ENCODE measurements around the gene PTPRG. TPM values are rescaled to one million over a fixed set of nuclear protein-coding genes. Genes with fewer than 3 reads are reported as not detected.

Gene PTPRG
- total RNA-seq, 1 experiment from 2014 or later, result 0.73 TPM

DNA sequence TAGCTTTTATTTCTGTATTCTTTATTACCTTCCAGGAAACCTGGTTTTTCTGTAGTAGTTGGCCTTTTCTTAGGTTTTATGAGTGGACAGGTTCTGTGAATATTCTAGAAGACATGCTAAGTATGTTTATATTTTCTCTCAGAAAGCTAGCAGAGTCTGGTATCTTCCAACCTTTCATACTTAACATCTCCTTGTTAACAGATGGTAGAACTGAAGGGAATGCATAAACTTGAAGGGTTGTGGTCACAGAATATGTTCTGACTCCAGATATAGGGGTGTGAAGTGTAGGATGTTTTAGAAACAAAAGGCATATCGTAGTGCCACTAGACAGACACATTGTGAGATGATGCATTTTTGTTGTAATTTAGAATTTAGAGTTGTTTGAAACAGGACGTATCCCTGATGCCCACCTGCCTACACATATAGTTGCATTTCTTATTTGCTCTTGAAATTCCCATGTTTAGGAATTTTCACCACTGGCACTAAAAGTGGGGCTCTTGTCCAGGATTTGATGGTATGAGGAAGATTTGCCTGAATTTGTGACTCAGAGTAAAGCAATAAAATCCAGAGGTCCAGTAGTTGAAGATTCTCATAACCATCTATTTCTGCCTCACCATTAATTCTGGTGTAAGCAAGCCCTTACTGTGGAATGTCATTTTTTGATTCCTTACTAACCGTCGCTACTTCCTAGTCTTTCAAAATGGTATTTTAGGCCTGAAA lies 537.4 kb downstream of the PTPRG start:
- no peaks in the 10 kb centered on the region for H3K9me2 ChIP-seq (replicated peaks; ENCODE audit: low read length)
- no peaks in the 10 kb centered on the region for H3K36me3 ChIP-seq (ENCODE audit: low read depth, low read length)
- H3K4me2 ChIP-seq (ENCODE audit: low read length), result no peak overlapping the region
- no peak overlapping the region for H3K27ac ChIP-seq (ENCODE audit: low read length)
- no peaks in the 10 kb centered on the region for H4K20me1 ChIP-seq (ENCODE audit: low read length)
- ChIA-PET CTCF (no interaction called here), POLR2A (ENCODE audit: unreplicated experiment) (no interaction called here)
- no peak overlapping the region for H3K9ac ChIP-seq (ENCODE audit: low read length)
- DNase-seq (no peak), ATAC-seq (no peak)
- intact Hi-C loops (cut with micrococcal nuclease), result no loop called here
- TF ChIP-seq EZH2 (IDR thresholded peaks at IDR 0.05; ENCODE audit: low read length, unreplicated experiment) (no peak), EZH2phosphoT487 (IDR thresholded peaks at IDR 0.05; ENCODE audit: borderline replicate concordance, low read length) (no peak)
- TF ChIP-seq, protein P1, sequence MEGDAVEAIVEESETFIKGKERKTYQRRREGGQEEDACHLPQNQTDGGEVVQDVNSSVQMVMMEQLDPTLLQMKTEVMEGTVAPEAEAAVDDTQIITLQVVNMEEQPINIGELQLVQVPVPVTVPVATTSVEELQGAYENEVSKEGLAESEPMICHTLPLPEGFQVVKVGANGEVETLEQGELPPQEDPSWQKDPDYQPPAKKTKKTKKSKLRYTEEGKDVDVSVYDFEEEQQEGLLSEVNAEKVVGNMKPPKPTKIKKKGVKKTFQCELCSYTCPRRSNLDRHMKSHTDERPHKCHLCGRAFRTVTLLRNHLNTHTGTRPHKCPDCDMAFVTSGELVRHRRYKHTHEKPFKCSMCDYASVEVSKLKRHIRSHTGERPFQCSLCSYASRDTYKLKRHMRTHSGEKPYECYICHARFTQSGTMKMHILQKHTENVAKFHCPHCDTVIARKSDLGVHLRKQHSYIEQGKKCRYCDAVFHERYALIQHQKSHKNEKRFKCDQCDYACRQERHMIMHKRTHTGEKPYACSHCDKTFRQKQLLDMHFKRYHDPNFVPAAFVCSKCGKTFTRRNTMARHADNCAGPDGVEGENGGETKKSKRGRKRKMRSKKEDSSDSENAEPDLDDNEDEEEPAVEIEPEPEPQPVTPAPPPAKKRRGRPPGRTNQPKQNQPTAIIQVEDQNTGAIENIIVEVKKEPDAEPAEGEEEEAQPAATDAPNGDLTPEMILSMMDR (conservative IDR thresholded peaks at IDR 0.05; ENCODE audit: low read depth, low read length), result no peak
- H3K4me1 ChIP-seq (ENCODE audit: insufficient read depth, low read length), result no peaks in the 10 kb centered on the region
- no peak overlapping the region for H2AFZ ChIP-seq (ENCODE audit: low read length)
- no peak overlapping the region for H3K4me3 ChIP-seq (ENCODE audit: low read length)
- H3K9me3 ChIP-seq (ENCODE audit: low read length), result 0 out of 2 replicates have a peak, but pooled peaks cover 3% of the 10 kb centered on the region
- no TSS peak for BruUV-seq (replicated peaks)
- H3F3A ChIP-seq (ENCODE audit: low read length, unreplicated experiment), result no peaks in the 10 kb centered on the region
- H3K79me2 ChIP-seq (ENCODE audit: low read length), result no peaks in the 10 kb centered on the region
- H3K27me3 ChIP-seq (ENCODE audit: low read length), result no peaks in the 10 kb centered on the region

DNA sequence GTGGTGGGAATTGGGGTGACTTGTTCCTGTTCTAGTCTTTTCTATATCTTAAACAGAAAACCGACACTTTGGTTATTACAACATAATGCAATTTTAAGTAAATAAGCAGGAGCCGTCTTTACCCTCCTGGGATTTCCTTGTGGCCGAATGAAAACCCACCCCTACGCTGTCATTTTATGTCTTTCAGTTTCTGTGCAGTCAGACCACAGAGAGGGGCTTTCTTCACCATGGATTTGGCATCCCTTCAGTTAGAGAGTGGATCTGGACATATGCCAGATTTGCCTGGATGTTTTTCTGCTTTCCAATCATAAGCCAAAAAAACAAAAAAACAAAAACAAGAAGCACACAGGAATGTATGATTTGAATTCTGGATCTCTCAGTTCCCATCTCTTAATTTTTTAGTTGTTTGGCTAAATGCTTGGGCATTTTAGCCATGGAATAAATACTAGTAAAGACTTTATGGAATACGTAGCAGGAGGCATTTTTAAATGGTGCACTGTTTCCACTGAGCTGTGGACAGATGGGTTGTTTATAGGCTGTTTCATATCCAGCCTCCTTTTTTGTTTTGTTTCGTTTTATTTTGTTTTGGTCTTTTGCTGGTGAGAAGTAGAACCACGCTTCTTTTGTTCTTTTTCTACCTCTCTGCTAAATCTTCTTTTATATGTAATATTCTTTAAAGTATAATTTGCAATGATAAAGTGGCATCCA lies 539.1 kb downstream of the PTPRG start:
- H3K27ac ChIP-seq (ENCODE audit: low read length), result no peak overlapping the region
- no peaks in the 10 kb centered on the region for H3K27me3 ChIP-seq (ENCODE audit: low read length)
- no peaks in the 10 kb centered on the region for H3K9me2 ChIP-seq (replicated peaks; ENCODE audit: low read length)
- no peaks in the 10 kb centered on the region for H3K4me1 ChIP-seq (ENCODE audit: insufficient read depth, low read length)
- ChIA-PET POLR2A (ENCODE audit: unreplicated experiment) (no interaction called here), CTCF (no interaction called here)
- no peak overlapping the region for H2AFZ ChIP-seq (ENCODE audit: low read length)
- no peaks in the 10 kb centered on the region for H3K79me2 ChIP-seq (ENCODE audit: low read length)
- ATAC-seq (no peak), DNase-seq (no peak)
- H3K4me3 ChIP-seq (ENCODE audit: low read length), result no peak overlapping the region
- no peaks in the 10 kb centered on the region for H3F3A ChIP-seq (ENCODE audit: low read length, unreplicated experiment)
- H3K9me3 ChIP-seq (ENCODE audit: low read length), result 0 out of 2 replicates have a peak, but pooled peaks cover 8% of the 10 kb centered on the region
- no peak overlapping the region for H3K9ac ChIP-seq (ENCODE audit: low read length)
- TF ChIP-seq EZH2 (IDR thresholded peaks at IDR 0.05; ENCODE audit: low read length, unreplicated experiment) (no peak), EZH2phosphoT487 (IDR thresholded peaks at IDR 0.05; ENCODE audit: borderline replicate concordance, low read length) (no peak)
- TF ChIP-seq, protein P1 (conservative IDR thresholded peaks at IDR 0.05; ENCODE audit: low read depth, low read length), result no peak
- H3K36me3 ChIP-seq (ENCODE audit: low read depth, low read length), result no peaks in the 10 kb centered on the region
- no peak overlapping the region for H3K4me2 ChIP-seq (ENCODE audit: low read length)
- no peaks in the 10 kb centered on the region for H4K20me1 ChIP-seq (ENCODE audit: low read length)
- no TSS peak for BruUV-seq (replicated peaks)
- intact Hi-C loops (cut with micrococcal nuclease), result no loop called here

DNA sequence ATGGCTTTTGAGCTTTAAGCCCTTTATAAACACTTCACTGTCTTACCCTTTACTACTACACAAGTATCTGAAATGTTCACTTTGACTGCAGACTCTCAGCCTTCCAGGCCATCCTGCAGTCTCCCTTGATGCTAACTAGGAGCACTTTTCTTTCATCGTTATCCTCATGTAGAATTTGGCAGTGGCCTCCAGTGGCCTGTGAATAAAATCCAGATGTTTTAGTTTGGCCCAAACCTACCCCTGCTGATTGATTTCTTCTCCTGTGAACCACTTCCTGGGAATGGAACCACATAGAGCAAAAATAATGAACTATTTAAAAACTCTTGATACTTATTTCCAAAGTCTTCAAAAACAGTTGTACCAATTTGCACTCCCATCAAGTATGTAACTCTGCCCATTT lies 540.1 kb downstream of the PTPRG start:
- intact Hi-C loops (cut with micrococcal nuclease), result no loop called here
- Histone ChIP-seq H3K9ac (ENCODE audit: low read length) (no peak overlapping the region), H3K4me1 (ENCODE audit: insufficient read depth, low read length) (no peaks in the 10 kb centered on the region), H3K4me2 (ENCODE audit: low read length) (no peak overlapping the region), H3K79me2 (ENCODE audit: low read length) (no peaks in the 10 kb centered on the region), H2AFZ (ENCODE audit: low read length) (no peak overlapping the region), H3K9me2 (replicated peaks; ENCODE audit: low read length) (no peaks in the 10 kb centered on the region), H3K36me3 (ENCODE audit: low read depth, low read length) (no peaks in the 10 kb centered on the region), H3K27me3 (ENCODE audit: low read length) (no peaks in the 10 kb centered on the region), H3F3A (ENCODE audit: low read length, unreplicated experiment) (no peaks in the 10 kb centered on the region), H3K4me3 (ENCODE audit: low read length) (no peak overlapping the region), H4K20me1 (ENCODE audit: low read length) (no peaks in the 10 kb centered on the region), H3K9me3 (ENCODE audit: low read length) (0 out of 2 replicates have a peak, but pooled peaks cover 16% of the 10 kb centered on the region), H3K27ac (ENCODE audit: low read length) (no peak overlapping the region)
- POLR2A ChIA-PET (ENCODE audit: unreplicated experiment), result no interaction called here
- DNase-seq, result no peak
- BruUV-seq (replicated peaks), result no TSS peak
- TF ChIP-seq EZH2 (IDR thresholded peaks at IDR 0.05; ENCODE audit: low read length, unreplicated experiment) (no peak), EZH2phosphoT487 (IDR thresholded peaks at IDR 0.05; ENCODE audit: borderline replicate concordance, low read length) (no peak)
- TF ChIP-seq, protein P1 (conservative IDR thresholded peaks at IDR 0.05; ENCODE audit: low read depth, low read length), result no peak
- no peak for ATAC-seq
- CTCF ChIA-PET, result no interaction called here

All from PC-3 (cell line).